HepG2 (cell line): ENCODE data around the gene LEMD3.

Source experiments
- BCL6 ChIP-seq: IDR thresholded peaks from 2 replicates; pipeline ENCODE4 v1.6.1; 2016; ENCODE audit warnings: missing genetic modification reagents, missing compliant biosample characterization
- DMAP1 ChIP-seq: IDR thresholded peaks from 2 replicates; pipeline ENCODE4 v1.6.1; 2016
- HOXA3 ChIP-seq: sonication (generic); formaldehyde crosslinking; IDR thresholded peaks from 2 replicates; pipeline ENCODE4 v1.5.0; 2020; ENCODE audit warnings: missing genetic modification reagents
- KDM3A ChIP-seq: IDR thresholded peaks from 2 replicates; pipeline ENCODE4 v1.6.1; 2018; ENCODE audit warnings: low read depth, missing compliant biosample characterization
- SMYD3 ChIP-seq: sonication (generic); formaldehyde crosslinking; IDR thresholded peaks from 2 replicates; pipeline ENCODE4 v1.8.1; 2023; ENCODE audit warnings: mild to moderate bottlenecking, missing genetic modification reagents
- ZMYM3 ChIP-seq: sonication (generic); formaldehyde crosslinking; IDR thresholded peaks from 2 replicates; pipeline ENCODE4 v1.5.1; 2020; ENCODE audit warnings: mild to moderate bottlenecking, missing genetic modification reagents
- ZNF441 ChIP-seq: sonication (generic); formaldehyde crosslinking; IDR thresholded peaks from 2 replicates; pipeline ENCODE4 v1.7.0; 2021; ENCODE audit warnings: missing genetic modification reagents, borderline replicate concordance
- TF ChIP-seq, protein P1 (sequence below): sonication (generic); formaldehyde crosslinking; IDR thresholded peaks from 2 replicates; pipeline ENCODE4 v1.5.0; 2020; ENCODE audit warnings: mild to moderate bottlenecking, missing genetic modification reagents, moderate library complexity
- TF ChIP-seq, protein P2 (sequence below): sonication (generic); formaldehyde crosslinking; conservative IDR thresholded peaks from 2 replicates; pipeline ENCODE4 v1.4.0; 2020; ENCODE audit warnings: missing genetic modification reagents
- TF ChIP-seq, protein P3 (sequence below): IDR thresholded peaks from 2 replicates; pipeline ENCODE4 v1.6.1; 2012; ENCODE audit warnings: inconsistent platforms

DNA sequence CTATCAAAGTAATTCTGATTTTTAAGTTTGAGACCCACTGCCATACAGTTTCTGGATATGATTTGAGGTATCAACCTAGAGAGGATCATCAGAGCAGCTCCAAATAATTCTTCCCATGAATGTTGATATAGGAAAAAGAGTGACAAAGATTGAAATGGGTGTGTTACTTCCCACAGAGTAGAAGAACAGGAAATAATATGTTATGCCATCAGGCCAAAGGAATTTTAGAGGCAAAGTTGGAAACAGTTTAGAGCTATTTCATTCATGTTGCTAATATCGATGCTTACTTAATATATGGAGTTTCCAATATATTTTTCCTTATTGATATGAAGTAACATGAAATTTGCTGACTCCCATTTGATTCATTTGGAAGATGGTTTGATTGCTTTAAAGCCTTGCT is 100.2 kb downstream of the LEMD3 start:
- TF ChIP-seq ZMYM3 (CRISPR knock-in tag): no peak
- no peak for TF ChIP-seq DMAP1 (CRISPR knock-in tag)
- TF ChIP-seq, protein P1, sequence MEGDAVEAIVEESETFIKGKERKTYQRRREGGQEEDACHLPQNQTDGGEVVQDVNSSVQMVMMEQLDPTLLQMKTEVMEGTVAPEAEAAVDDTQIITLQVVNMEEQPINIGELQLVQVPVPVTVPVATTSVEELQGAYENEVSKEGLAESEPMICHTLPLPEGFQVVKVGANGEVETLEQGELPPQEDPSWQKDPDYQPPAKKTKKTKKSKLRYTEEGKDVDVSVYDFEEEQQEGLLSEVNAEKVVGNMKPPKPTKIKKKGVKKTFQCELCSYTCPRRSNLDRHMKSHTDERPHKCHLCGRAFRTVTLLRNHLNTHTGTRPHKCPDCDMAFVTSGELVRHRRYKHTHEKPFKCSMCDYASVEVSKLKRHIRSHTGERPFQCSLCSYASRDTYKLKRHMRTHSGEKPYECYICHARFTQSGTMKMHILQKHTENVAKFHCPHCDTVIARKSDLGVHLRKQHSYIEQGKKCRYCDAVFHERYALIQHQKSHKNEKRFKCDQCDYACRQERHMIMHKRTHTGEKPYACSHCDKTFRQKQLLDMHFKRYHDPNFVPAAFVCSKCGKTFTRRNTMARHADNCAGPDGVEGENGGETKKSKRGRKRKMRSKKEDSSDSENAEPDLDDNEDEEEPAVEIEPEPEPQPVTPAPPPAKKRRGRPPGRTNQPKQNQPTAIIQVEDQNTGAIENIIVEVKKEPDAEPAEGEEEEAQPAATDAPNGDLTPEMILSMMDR (CRISPR knock-in tag): no peak
- TF ChIP-seq, protein P2, sequence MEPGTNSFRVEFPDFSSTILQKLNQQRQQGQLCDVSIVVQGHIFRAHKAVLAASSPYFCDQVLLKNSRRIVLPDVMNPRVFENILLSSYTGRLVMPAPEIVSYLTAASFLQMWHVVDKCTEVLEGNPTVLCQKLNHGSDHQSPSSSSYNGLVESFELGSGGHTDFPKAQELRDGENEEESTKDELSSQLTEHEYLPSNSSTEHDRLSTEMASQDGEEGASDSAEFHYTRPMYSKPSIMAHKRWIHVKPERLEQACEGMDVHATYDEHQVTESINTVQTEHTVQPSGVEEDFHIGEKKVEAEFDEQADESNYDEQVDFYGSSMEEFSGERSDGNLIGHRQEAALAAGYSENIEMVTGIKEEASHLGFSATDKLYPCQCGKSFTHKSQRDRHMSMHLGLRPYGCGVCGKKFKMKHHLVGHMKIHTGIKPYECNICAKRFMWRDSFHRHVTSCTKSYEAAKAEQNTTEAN (CRISPR knock-in tag): no peak
- no peak for TF ChIP-seq SMYD3
- TF ChIP-seq BCL6 (CRISPR knock-in tag): no peak
- TF ChIP-seq, protein P3, sequence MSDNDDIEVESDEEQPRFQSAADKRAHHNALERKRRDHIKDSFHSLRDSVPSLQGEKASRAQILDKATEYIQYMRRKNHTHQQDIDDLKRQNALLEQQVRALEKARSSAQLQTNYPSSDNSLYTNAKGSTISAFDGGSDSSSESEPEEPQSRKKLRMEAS: no peak
- TF ChIP-seq ZNF441 (CRISPR knock-in tag): no peak
- TF ChIP-seq HOXA3 (CRISPR knock-in tag): no peak
- no peak for TF ChIP-seq KDM3A (CRISPR knock-in tag)
